ENCODE data around the gene A1BG. TPM values are rescaled to one million over a fixed set of nuclear protein-coding genes. Genes with fewer than 3 reads are reported as not detected.

A1BG gene
- total and polyA plus RNA-seq, 2 of the 8 experiments (the other 6 are each of a cell fraction or from before 2014, with no cell fraction given): 20.8 to 69.6 TPM

DNA sequence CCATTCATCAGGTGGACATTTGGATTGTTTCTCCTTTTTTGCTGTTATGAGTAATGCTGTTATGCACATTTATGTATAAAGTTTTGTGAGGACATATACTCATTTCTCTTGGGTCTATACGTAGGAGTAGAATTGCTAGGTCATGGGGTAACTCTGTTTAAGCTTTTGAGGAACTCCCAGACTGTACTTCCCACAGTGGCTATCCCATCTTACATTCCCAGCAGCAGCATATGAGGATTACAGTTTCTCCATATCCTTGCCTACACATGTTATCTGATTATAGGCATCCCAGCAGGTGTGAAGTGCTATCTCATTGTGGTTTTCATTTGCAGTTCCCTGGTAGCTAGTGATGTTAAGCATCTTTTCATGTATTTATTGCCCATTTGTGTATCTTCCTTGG, 20.6 kb downstream of the A1BG start (continued):
- no peak for TF ChIP-seq CTCF (IDR thresholded peaks at IDR 0.05; ENCODE audit: control extremely low read depth in 1 of 3, insufficient read depth in 1 of 3, low read depth in 1 of 3, low read length in 3 of 3)
